Parathyroid adenoma (tissue), 2 donors: ENCODE results near the gene LAT.

ENCODE experiments used
- H2AFZ ChIP-seq: fragments of 300-600 bp; sonication (generic); one replicate; pipeline ENCODE4 v1.7.0; 2017; ENCODE audit warnings: antibody characterized with exemption, mild to moderate bottlenecking
- H3K27ac ChIP-seq: fragments of 300-600 bp; sonication (generic); one replicate; pipeline ENCODE4 v1.7.0; 2017
- H3K27me3 ChIP-seq: fragments of 300-600 bp; sonication (generic); one replicate; pipeline ENCODE4 v1.7.0; 2017; ENCODE audit warnings: low read length; ENCODE audit not compliant: control insufficient read depth, insufficient read depth
- H3K36me3 ChIP-seq: fragments of 300-600 bp; sonication (generic); one replicate; pipeline ENCODE4 v1.7.0; 2017; ENCODE audit warnings: low read length; ENCODE audit not compliant: control insufficient read depth, insufficient read depth
- H3K4me1 ChIP-seq: fragments of 300-600 bp; sonication (generic); one replicate; pipeline ENCODE4 v1.7.0; 2017; ENCODE audit warnings: control low read depth
- H3K4me2 ChIP-seq: fragments of 300-600 bp; sonication (generic); one replicate; pipeline ENCODE4 v1.7.0; 2017; ENCODE audit warnings: low read length
- H3K4me3 ChIP-seq: fragments of 300-600 bp; sonication (generic); one replicate; pipeline ENCODE4 v1.7.0; 2017; ENCODE audit warnings: low read depth, low read length
- H3K79me2 ChIP-seq: fragments of 300-600 bp; sonication (generic); one replicate; pipeline ENCODE4 v1.7.0; 2017; ENCODE audit warnings: control low read depth
- H3K9ac ChIP-seq: fragments of 300-600 bp; sonication (generic); one replicate; pipeline ENCODE4 v1.7.0; 2017; ENCODE audit warnings: mild to moderate bottlenecking
- H3K9me3 ChIP-seq: fragments of 300-600 bp; sonication (generic); one replicate; pipeline ENCODE4 v1.7.0; 2017; ENCODE audit warnings: low read length; ENCODE audit not compliant: control insufficient read depth
- CTCF ChIP-seq: fragments of 300-600 bp; sonication (generic); IDR thresholded peaks from one replicate; pipeline ENCODE4 v1.7.0; 2017; ENCODE audit warnings: antibody characterized with exemption, mild to moderate bottlenecking
- donor health status: primary hyperparathyroidism.

LAT gene

GRCh38 chr16:28981517-28981916, 3.3 kb upstream of the LAT start:
- Histone ChIP-seq H3K36me3 (no peaks in the 10 kb centered on the region), H3K27ac (no peak overlapping the region), H3K4me2 (no peak overlapping the region), H3K9ac (no peak overlapping the region), H3K4me3 (no peak overlapping the region), H3K4me1 (no peaks in the 10 kb centered on the region), H3K79me2 (peaks cover 2% of the 10 kb centered on the region), H2AFZ (no peak overlapping the region), H3K27me3 (no peaks in the 10 kb centered on the region), H3K9me3 (no peaks in the 10 kb centered on the region)
- TF ChIP-seq CTCF: peak; percentile 44

GRCh38 chr16:28982418-28982817, 2.4 kb upstream of the LAT start:
- H3K9me3 ChIP-seq: no peaks in the 10 kb centered on the region
- H3K9ac ChIP-seq: no peak overlapping the region
- H2AFZ ChIP-seq: no peak overlapping the region
- no peak overlapping the region for H3K4me3 ChIP-seq
- peaks cover 2% of the 10 kb centered on the region for H3K79me2 ChIP-seq
- H3K36me3 ChIP-seq: no peaks in the 10 kb centered on the region
- no peak overlapping the region for H3K4me2 ChIP-seq
- H3K4me1 ChIP-seq: no peaks in the 10 kb centered on the region
- no peak overlapping the region for H3K27ac ChIP-seq
- TF ChIP-seq CTCF: no peak
- no peaks in the 10 kb centered on the region for H3K27me3 ChIP-seq

GRCh38 chr16:28982949-28983348, 1.9 kb upstream of the LAT start:
- peaks cover 2% of the 10 kb centered on the region for H3K79me2 ChIP-seq
- H3K9me3 ChIP-seq: no peaks in the 10 kb centered on the region
- H3K27me3 ChIP-seq: no peaks in the 10 kb centered on the region
- H2AFZ ChIP-seq: no peak overlapping the region
- no peak for TF ChIP-seq CTCF
- no peak overlapping the region for H3K4me3 ChIP-seq
- no peak overlapping the region for H3K9ac ChIP-seq
- no peak overlapping the region for H3K4me2 ChIP-seq
- H3K36me3 ChIP-seq: no peaks in the 10 kb centered on the region
- H3K4me1 ChIP-seq: no peaks in the 10 kb centered on the region
- no peak overlapping the region for H3K27ac ChIP-seq

GRCh38 chr16:28983644-28984043, 1.2 kb upstream of the LAT start:
- Histone ChIP-seq H3K36me3 (no peaks in the 10 kb centered on the region), H3K4me2 (no peak overlapping the region), H3K27me3 (no peaks in the 10 kb centered on the region), H3K27ac (no peak overlapping the region), H3K9ac (no peak overlapping the region), H3K79me2 (peaks cover 2% of the 10 kb centered on the region), H3K4me3 (no peak overlapping the region), H2AFZ (no peak overlapping the region), H3K4me1 (no peaks in the 10 kb centered on the region), H3K9me3 (no peaks in the 10 kb centered on the region)
- no peak for TF ChIP-seq CTCF

- H3K9ac ChIP-seq: no peak overlapping the region
- no peak overlapping the region for H3K27ac ChIP-seq
- no peak for TF ChIP-seq CTCF
- no peak overlapping the region for H3K4me3 ChIP-seq
- peaks cover 2% of the 10 kb centered on the region for H3K79me2 ChIP-seq
- no peaks in the 10 kb centered on the region for H3K4me1 ChIP-seq
- no peak overlapping the region for H2AFZ ChIP-seq
- no peak overlapping the region for H3K4me2 ChIP-seq
- no peaks in the 10 kb centered on the region for H3K9me3 ChIP-seq
- no peaks in the 10 kb centered on the region for H3K36me3 ChIP-seq
- H3K27me3 ChIP-seq: no peaks in the 10 kb centered on the region
Observed at GRCh38 chr16:28984091-28984490, 761 bp upstream of the LAT start.
